Measurements from ENCODE around the gene CST3. TPM values are rescaled to one million over a fixed set of nuclear protein-coding genes. Genes with fewer than 3 reads are reported as not detected.
A peak's percentile ranks its signal among the peaks of the same experiment; 100 is the strongest.

Gene CST3
- total RNA-seq, 6 donors from 2014 or later, result 201 to 1,402 (median 970) TPM

- no peak for ATAC-seq (ENCODE audit: low FRiP score in 2 of 2)
Measured at GRCh38 chr20:23596579-23597250, 41.0 kb downstream of the CST3 start.

GRCh38 chr20:23595941-23596340 lies 41.8 kb downstream of the CST3 start:
- H3K27ac ChIP-seq, result no peak overlapping the region
- H3K9me3 ChIP-seq, result no peaks in the 10 kb centered on the region
- TF ChIP-seq EP300 (IDR thresholded peaks at IDR 0.05), result no peak
- TF ChIP-seq CTCF (IDR thresholded peaks at IDR 0.05), result no peak
- no peak for TF ChIP-seq POLR2A (IDR thresholded peaks at IDR 0.05)
- no peak for TF ChIP-seq POLR2AphosphoS5 (IDR thresholded peaks at IDR 0.05)
- H3K4me1 ChIP-seq, result no peaks in the 10 kb centered on the region
- 74 to 96% methylated on average over 1 of the region's 1 CpG for WGBS, 2 donors
- H3K36me3 ChIP-seq, result no peaks in the 10 kb centered on the region
- H3K4me3 ChIP-seq, result no peak overlapping the region
- no peaks in the 10 kb centered on the region for H3K27me3 ChIP-seq
- DNase-seq (no peak), ATAC-seq (ENCODE audit: low FRiP score in 2 of 2) (no peak)

More at GRCh38 chr20:23596579-23597250, 41.0 kb downstream of the CST3 start:
- Histone ChIP-seq H3K9me3 (no peaks in the 10 kb centered on the region), H3K4me1 (no peaks in the 10 kb centered on the region), H3K36me3 (no peaks in the 10 kb centered on the region), H3K27ac (no peak overlapping the region), H3K4me3 (no peak overlapping the region), H3K27me3 (no peaks in the 10 kb centered on the region)
- no peak for DNase-seq
- TF ChIP-seq POLR2A (IDR thresholded peaks at IDR 0.05) (no peak), CTCF (IDR thresholded peaks at IDR 0.05) (no peak), EP300 (IDR thresholded peaks at IDR 0.05) (no peak), POLR2AphosphoS5 (IDR thresholded peaks at IDR 0.05) (no peak)
- 50 to 61% methylated on average over 2 of the region's 2 CpGs for WGBS, 2 donors

- H3K9me3 ChIP-seq, result no peaks in the 10 kb centered on the region
- H3K27me3 ChIP-seq, result no peaks in the 10 kb centered on the region
- H3K4me3 ChIP-seq, result no peak overlapping the region
- H3K27ac ChIP-seq, result no peak overlapping the region
- H3K36me3 ChIP-seq, result no peaks in the 10 kb centered on the region
- DNase-seq, result no peak
- TF ChIP-seq POLR2AphosphoS5 (IDR thresholded peaks at IDR 0.05) (no peak), POLR2A (IDR thresholded peaks at IDR 0.05) (no peak), CTCF (IDR thresholded peaks at IDR 0.05) (no peak), EP300 (IDR thresholded peaks at IDR 0.05) (no peak)
- no peaks in the 10 kb centered on the region for H3K4me1 ChIP-seq
- WGBS, 2 donors, result 69 to 88% methylated on average over 4 to 10 of the region's 10 CpGs
- ATAC-seq (ENCODE audit: low FRiP score in 2 of 2), result no peak
Measured at GRCh38 chr20:23588434-23589403, 49.0 kb downstream of the CST3 start.

- Histone ChIP-seq H3K4me1 (no peaks in the 10 kb centered on the region), H3K9me3 (no peaks in the 10 kb centered on the region), H3K4me3 (no peak overlapping the region), H3K27me3 (no peaks in the 10 kb centered on the region), H3K36me3 (no peaks in the 10 kb centered on the region), H3K27ac (no peak overlapping the region)
- peak in 1 of 2 donors; percentile 13 for DNase-seq
- TF ChIP-seq POLR2A (IDR thresholded peaks at IDR 0.05) (no peak), EP300 (IDR thresholded peaks at IDR 0.05) (no peak), CTCF (IDR thresholded peaks at IDR 0.05) (no peak), POLR2AphosphoS5 (IDR thresholded peaks at IDR 0.05) (no peak)
- whole genome bisulfite sequencing, 2 donors, result 81 to 87% methylated on average over 6 to 7 of the region's 7 CpGs
- peak in 1 of 2 donors; percentile 37 for ATAC-seq (ENCODE audit: low FRiP score in 2 of 2)
Measured at GRCh38 chr20:23587631-23588030, 50.1 kb downstream of the CST3 start.
